Esophagus muscularis mucosa (tissue), 4 donors: ENCODE results near the gene CAPN10. TPM values are rescaled to one million over a fixed set of nuclear protein-coding genes. Genes with fewer than 3 reads are reported as not detected.

Experiments
- DNase-seq: peaks from one replicate; pipeline ENCODE4 v3.0.0-alpha.2; 2017; ENCODE audit errors: extremely low spot score
- H3K27ac ChIP-seq, 4 donors: fragments of 200-600 bp; sonication (generic); replicated peaks in 1 of 4; 1 replicate in 3 of 4; 2 replicates in 1 of 4; pipeline ENCODE4 v1.5.1; 2016 to 2019; ENCODE audit warnings: mild to moderate bottlenecking in 1 of 4
- H3K27me3 ChIP-seq, 4 donors: fragments of 200-600 bp; sonication (generic); one replicate each; pipeline versions ENCODE4 v1.5.1 to v1.6.0; 2016 to 2019
- H3K36me3 ChIP-seq, 4 donors: fragments of 200-600 bp; sonication (generic); one replicate each; pipeline ENCODE4 v1.5.1; 2016 to 2019
- H3K4me1 ChIP-seq, 4 donors: fragments of 200-600 bp; sonication (generic); one replicate each; pipeline ENCODE4 v1.5.1; 2016 to 2019
- H3K4me3 ChIP-seq, 4 donors: fragments of 200-600 bp; sonication (generic); 1 replicate in 2 of 4; 2 replicates in 2 of 4; pipeline ENCODE4 v1.5.1; 2016 to 2019; ENCODE audit warnings: mild to moderate bottlenecking in 4 of 4, moderate library complexity in 1 of 4
- H3K9me3 ChIP-seq, 4 donors: fragments of 200-600 bp; sonication (generic); 1 replicate in 3 of 4; 2 replicates in 1 of 4; pipeline ENCODE4 v1.5.1; 2016 to 2019
- CTCF ChIP-seq, 3 experiments: fragments of 200-600 bp in 2 of 3; fragments of 450-650 bp in 1 of 3; sonication (generic) in 2 of 3; IDR thresholded peaks; one replicate each; pipeline ENCODE4 v1.5.1; 2017 to 2019; ENCODE audit warnings: antibody characterized with exemption in 3 of 3, mild to moderate bottlenecking in 2 of 3, moderate library complexity in 1 of 3
- EP300 ChIP-seq: sonication (generic); formaldehyde crosslinking; IDR thresholded peaks from one replicate; pipeline ENCODE4 v1.6.1; 2017; ENCODE audit warnings: antibody characterized with exemption
- POLR2A ChIP-seq: fragments of 450-650 bp; IDR thresholded peaks from one replicate; pipeline ENCODE4 v1.6.1; 2017; ENCODE audit warnings: antibody characterized with exemption, moderate library complexity, mild to moderate bottlenecking, low read depth
- POLR2AphosphoS5 ChIP-seq, 2 donors: sonication (generic); formaldehyde crosslinking; IDR thresholded peaks; one replicate each; pipeline ENCODE4 v1.6.1; 2017; ENCODE audit warnings: antibody characterized with exemption in 2 of 2
- WGBS: methylation state at CpG from one replicate; pipeline ENCODE4 v1.1.5; 2018; 5-methylcytosine and 5-hydroxymethylcytosine counted together
- intact Hi-C: fragments of 100-400 bp; cut with DNase I; formaldehyde crosslinking; loops from one replicate; pipeline ENCODE4 v1.15.1; 2023
- total RNA-seq, 4 donors: library from RNA; depleted of rRNA; stranded (reverse); fragments of >200 nt; gene quantifications; one replicate each; pipeline versions ENCODE4 v1.1.0 to v1.2.1, GENCODE V29; 2016

CAPN10 gene
- total RNA-seq, 4 donors from 2014 or later = 16.7 to 29.2 (median 19.6) TPM

GRCh38 chr2:240605867-240606743, 19.6 kb downstream of the CAPN10 start:
- peaks cover 0 to 8% (median 6%) of the 10 kb centered on the region in 4 donors for H3K4me1 ChIP-seq
- intact Hi-C loops = no loop called here
- H3K36me3 ChIP-seq = peaks cover 0 to 7% (median 3%) of the 10 kb centered on the region in 4 donors
- DNase-seq = no peak
- H3K4me3 ChIP-seq = no peak overlapping the region
- no peaks in the 10 kb centered on the region for H3K9me3 ChIP-seq
- no peak overlapping the region for H3K27ac ChIP-seq
- no peaks in the 10 kb centered on the region for H3K27me3 ChIP-seq
- no peak for TF ChIP-seq POLR2A
- TF ChIP-seq POLR2AphosphoS5 (IDR thresholded peaks at IDR 0.05) = no peak
- no peak for TF ChIP-seq CTCF (IDR thresholded peaks at IDR 0.05)
- TF ChIP-seq EP300 = no peak
- 98% methylated on average over 7 of the region's 12 CpGs for WGBS

GRCh38 chr2:240611601-240612210, 25.2 kb downstream of the CAPN10 start:
- no peaks in the 10 kb centered on the region for H3K9me3 ChIP-seq
- 86% methylated on average over 10 of the region's 10 CpGs for WGBS
- H3K36me3 ChIP-seq = no peaks in the 10 kb centered on the region
- no peak overlapping the region for H3K27ac ChIP-seq
- no peak for DNase-seq
- TF ChIP-seq POLR2AphosphoS5 (IDR thresholded peaks at IDR 0.05) = no peak
- intact Hi-C loops = no loop called here
- no peaks in the 10 kb centered on the region for H3K27me3 ChIP-seq
- H3K4me1 ChIP-seq = no peaks in the 10 kb centered on the region
- no peak overlapping the region for H3K4me3 ChIP-seq

GRCh38 chr2:240613781-240614180, 27.2 kb downstream of the CAPN10 start:
- Histone ChIP-seq H3K27me3 (no peaks in the 10 kb centered on the region), H3K4me3 (no peak overlapping the region), H3K36me3 (peaks cover 0 to 2% (median 0%) of the 10 kb centered on the region in 4 donors), H3K4me1 (no peaks in the 10 kb centered on the region), H3K27ac (no peak overlapping the region), H3K9me3 (no peaks in the 10 kb centered on the region)
- 95% methylated on average over 4 of the region's 4 CpGs for WGBS
- intact Hi-C loops = no loop called here
- TF ChIP-seq EP300 = no peak
- no peak for TF ChIP-seq POLR2AphosphoS5 (IDR thresholded peaks at IDR 0.05)
- no peak for TF ChIP-seq CTCF (IDR thresholded peaks at IDR 0.05)
- no peak for TF ChIP-seq POLR2A
- no peak for DNase-seq

GRCh38 chr2:240614391-240614790, 27.9 kb downstream of the CAPN10 start:
- TF ChIP-seq CTCF (IDR thresholded peaks at IDR 0.05) = no peak
- TF ChIP-seq POLR2A = no peak
- no peak for TF ChIP-seq POLR2AphosphoS5 (IDR thresholded peaks at IDR 0.05)
- no peak for TF ChIP-seq EP300
- Histone ChIP-seq H3K27me3 (no peaks in the 10 kb centered on the region), H3K27ac (no peak overlapping the region), H3K36me3 (peaks cover 0 to 4% (median 0%) of the 10 kb centered on the region in 4 donors), H3K4me3 (no peak overlapping the region), H3K4me1 (no peaks in the 10 kb centered on the region), H3K9me3 (no peaks in the 10 kb centered on the region)
- intact Hi-C loops = no loop called here
- 92% methylated on average over 9 of the region's 9 CpGs for WGBS
- no peak for DNase-seq

GRCh38 chr2:240615396-240615795, 28.9 kb downstream of the CAPN10 start:
- Histone ChIP-seq H3K4me3 (no peak overlapping the region), H3K27ac (no peak overlapping the region), H3K9me3 (no peaks in the 10 kb centered on the region), H3K27me3 (no peaks in the 10 kb centered on the region), H3K36me3 (peaks cover 0 to 4% (median 0%) of the 10 kb centered on the region in 4 donors), H3K4me1 (no peaks in the 10 kb centered on the region)
- no peak for TF ChIP-seq EP300
- no peak for TF ChIP-seq POLR2A
- no peak for TF ChIP-seq POLR2AphosphoS5 (IDR thresholded peaks at IDR 0.05)
- no peak for TF ChIP-seq CTCF (IDR thresholded peaks at IDR 0.05)
- DNase-seq = no peak
- intact Hi-C loops = no loop called here
- WGBS = 89% methylated on average over 2 of the region's 2 CpGs
